HG03457 (cell line): Measurements from ENCODE around the gene BOC.

Source experiments
- ATAC-seq: cut with Tn5 transposase; IDR thresholded peaks from one replicate; pipeline ENCODE4 v1.9.1; 2021; ENCODE audit warnings: moderate number of reproducible peaks; ENCODE audit not compliant: unreplicated experiment

Gene BOC

DNA sequence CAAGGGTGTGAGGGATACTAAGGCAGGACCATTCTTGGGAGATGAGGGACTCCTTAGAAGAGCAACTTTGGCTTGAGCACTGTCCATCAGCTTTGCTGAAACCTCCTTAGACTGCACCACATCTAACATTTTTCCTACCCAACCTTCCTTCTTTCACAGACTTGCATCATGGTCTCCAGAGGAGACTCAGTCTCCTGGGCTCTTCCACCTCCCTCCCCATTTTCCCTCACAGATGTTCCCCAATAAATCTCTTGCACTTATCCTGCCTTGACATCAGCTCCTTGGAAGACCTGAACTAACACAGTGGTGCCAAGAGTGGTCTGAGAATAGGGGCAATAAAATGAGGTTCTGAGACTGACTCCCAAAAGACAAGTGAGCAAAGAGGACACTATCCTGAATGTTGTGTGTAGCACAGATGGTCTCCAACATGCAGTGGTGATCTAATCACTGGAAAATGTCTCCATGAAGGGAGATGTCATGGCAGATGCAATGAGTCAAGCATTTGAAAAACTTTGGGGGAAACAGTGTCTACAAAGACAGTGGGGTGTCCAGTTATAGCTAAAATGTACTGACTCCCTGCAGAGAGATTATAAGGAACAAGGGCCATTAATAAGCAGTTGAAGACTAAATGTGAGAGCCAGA is 26.0 kb upstream of the BOC start:
- ATAC-seq: no peak

DNA sequence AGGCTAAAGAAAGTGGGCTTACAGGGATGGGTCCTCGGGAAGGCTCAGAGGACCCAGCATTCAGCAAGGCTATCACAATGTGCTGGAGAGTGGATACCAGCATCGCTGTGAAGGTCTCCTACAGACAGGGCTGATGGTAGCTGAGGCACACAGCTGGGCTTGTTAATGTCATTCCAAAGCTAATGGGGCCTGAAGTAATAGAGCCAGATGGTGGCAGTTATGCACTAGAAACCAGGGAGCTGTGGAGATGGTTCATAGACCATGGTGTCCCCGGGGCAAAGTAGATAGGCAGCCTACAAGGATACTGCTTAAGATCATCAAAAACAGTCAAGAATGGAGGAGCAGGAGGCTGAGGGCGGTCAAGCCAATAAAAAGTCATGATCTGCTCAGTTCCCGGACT is 24.8 kb upstream of the BOC start:
- ATAC-seq: no peak

DNA sequence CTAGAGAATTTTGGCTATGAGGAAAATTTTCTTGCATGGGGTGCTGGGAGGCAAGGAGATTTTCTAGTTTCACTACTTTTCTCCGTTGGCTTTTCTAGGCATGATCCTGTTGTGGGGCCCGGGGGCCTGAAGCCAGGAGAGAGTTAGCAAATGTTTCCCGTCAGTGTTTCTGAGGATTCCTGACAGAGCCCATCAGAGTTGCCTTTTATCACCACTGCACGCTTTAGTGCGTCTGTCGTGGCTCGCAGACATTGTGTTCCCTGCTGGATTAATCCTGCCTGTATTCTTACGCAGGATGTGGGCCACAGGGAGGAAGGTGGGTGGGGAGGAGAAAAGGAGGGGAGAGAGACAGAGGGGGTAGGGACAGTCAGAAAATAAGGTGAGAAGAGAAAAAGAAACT is 18.1 kb upstream of the BOC start:
- ATAC-seq: no peak

DNA sequence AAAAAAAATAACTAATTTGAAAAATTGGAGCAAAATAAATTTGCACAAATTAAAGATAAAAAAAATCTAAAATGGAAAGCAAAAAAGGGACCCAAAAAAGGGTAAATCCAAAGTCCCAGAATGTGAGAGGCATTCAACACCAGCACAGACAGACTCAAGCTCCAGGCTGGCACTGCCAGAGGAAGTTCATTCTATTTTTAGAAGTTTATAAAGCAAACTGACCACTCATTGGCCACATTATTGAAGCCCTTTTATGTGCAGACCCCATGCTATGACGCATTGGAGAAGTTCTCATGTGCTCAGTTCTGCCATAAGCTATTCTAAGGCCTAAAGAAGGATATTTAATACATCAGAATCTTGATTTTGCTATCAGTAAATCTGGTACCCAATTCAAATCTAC is 17.6 kb upstream of the BOC start:
- ATAC-seq: no peak

DNA sequence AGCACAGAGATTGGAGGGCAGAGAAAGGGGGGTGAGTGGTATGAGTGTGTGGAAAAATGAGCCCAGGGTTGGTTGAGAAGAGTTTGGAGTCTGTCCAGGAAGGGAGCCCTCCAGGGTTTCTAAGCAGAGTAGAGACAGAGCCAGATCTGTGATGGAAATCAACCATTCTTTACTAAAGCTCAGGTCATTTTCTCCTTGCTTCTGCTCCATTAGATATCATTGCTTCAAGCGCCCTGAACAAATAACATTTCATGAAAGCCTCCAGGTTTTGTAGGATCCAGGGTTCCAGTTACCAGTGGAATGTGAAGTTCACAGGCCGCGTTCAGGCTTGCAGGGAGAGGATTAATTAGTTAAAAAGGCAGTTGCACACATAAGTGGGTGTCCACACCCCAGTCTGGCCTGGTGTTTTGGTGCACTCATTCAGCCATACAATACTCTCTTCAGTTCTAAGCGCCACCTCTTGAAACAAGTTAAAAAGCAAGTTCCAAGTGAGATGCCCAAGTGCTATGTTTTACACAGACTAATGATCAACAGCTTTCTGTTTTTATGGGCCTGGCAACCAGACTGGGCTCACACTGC is 16.4 kb upstream of the BOC start:
- ATAC-seq: no peak

DNA sequence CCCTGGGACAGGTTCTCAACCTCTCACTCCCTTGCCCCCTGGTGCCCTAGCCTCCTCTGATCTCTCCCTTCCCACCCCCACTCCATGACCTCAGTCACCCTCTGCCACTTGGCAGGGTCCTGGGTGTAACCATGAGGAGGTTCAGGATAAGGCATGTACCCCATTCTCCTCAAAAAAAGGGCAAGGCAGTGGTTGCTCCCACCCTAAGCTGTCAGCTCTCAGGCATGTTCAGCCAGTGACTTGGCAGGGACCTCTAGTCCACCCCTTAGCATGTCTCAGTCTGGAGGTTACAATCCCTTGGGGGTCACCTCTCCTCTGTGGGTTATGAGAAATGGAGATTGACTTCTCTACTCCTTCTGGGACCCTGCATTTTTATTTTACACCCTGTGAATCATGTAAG is 11.0 kb upstream of the BOC start:
- ATAC-seq: no peak

DNA sequence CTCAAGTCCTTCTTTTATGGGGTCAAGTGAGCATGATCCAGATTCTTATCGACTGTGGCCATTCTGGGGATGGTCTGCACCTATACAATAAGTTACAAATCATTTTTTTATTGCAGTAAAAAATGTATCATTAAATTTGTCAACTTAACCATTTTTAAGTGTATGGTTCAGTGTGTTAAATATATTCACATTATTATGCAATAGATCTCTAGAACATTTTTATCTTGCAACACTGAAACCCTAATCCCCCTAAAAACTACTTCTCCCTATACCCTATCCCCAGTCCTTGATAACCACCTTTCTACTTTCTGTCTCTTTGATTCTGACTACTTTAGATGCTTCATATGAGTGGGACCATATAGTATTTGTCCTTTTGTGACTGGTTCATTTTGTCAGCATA is 10.4 kb upstream of the BOC start:
- no peak for ATAC-seq

DNA sequence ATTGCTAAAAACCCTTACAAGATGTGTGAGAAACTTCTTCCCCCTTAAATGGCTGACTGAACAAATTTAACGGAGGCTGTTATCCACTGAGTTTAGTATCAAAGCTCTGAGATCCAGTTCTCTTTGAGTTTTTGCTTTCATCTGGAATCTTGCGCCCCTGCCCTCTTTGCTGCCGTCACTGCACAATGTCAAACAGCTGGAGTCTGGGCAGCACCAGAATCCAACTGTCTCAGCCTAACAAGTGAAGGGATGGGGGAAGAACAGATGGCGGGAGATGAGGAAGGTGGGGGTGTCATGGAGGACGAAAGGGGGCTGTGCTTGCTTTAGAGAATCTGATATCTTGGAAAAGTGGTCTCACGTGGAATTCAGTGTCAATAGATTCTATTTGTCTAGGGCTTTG is 7.0 kb upstream of the BOC start:
- no peak for ATAC-seq

DNA sequence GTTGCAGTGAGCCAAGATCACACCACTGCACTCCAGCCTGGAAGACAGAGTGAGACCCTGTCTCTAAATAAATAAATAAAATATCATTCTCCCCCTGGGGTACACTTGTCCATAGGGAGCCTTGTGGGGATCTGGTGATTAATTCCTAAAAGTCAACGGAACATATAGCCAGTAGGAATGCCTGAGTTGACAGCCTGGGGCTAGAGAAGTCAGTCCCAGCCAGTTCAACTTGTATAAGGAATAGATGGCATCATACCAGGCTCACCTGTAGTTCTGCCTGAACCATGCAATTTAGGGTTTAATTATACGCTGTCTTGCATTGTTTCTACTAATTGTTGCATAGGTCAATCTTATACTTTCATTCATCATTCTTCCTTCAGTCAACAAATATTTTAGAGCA is 5.9 kb upstream of the BOC start:
- no peak for ATAC-seq

DNA sequence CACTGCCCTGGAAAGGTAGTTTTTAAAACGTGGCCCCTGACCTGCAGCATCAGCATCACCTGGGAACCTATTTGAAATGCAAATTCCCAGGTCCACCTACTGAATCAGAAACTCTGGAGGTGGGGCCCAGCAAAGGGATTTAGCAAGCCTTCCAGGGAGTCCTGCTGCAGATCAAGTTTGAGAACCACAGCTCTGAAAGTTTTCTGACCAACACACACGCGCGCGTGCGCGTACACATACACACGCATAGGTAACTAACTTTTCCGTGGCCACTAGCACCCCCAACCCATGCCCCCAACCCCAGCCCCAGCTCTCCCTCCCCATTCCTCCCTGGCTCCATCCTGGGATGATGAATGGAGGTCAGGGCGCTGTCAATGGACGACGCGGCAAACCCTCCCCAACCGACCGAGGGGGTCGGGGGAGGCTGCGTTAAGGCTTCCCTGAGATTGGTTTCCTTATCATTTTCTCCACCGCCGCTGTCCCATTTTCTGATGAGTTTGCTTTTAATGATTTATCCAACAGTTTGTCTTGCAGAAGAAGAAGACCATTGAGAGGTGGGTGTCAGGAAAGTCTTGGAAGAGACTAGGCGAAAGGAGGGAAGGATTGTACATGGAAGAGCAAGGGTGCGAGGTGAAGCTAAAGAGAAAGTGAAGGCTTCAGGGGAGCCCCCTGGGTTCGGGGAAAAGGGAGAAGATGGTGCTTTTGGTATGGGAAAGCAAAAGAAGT is 590 bp upstream of the BOC start:
- no peak for ATAC-seq

DNA sequence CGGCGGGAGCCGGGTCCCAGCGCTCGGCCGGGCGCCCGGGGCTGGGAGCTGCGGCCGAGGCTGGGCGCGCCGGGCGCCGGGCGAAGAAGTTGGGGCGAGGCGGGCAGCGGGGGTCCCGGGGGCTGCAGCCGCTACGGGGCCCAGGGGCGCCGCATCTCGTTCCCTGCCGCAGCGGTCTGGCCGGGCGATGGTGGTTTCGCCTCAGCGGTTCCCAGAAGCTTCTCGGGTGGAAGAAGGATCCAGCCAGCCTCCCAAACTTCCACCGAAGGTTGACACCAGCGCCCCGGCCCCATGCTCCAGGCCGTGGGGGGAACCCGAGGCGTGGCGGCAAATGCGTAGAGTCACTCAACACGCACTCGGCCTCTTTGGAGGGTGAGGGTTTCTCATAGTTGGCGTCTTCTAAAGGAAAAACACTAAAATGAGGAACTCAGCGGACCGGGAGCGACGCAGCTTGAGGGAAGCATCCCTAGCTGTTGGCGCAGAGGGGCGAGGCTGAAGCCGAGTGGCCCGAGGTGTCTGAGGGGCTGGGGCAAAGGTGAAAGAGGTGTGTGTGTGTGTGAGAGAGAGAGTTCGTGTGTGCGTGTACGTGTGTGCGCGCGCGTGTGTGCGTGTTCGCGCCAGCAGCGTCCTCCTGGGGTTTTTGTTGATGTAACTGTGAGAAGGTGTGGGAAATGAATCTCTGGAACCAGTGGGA is 940 bp downstream of the BOC start:
- no peak for ATAC-seq

DNA sequence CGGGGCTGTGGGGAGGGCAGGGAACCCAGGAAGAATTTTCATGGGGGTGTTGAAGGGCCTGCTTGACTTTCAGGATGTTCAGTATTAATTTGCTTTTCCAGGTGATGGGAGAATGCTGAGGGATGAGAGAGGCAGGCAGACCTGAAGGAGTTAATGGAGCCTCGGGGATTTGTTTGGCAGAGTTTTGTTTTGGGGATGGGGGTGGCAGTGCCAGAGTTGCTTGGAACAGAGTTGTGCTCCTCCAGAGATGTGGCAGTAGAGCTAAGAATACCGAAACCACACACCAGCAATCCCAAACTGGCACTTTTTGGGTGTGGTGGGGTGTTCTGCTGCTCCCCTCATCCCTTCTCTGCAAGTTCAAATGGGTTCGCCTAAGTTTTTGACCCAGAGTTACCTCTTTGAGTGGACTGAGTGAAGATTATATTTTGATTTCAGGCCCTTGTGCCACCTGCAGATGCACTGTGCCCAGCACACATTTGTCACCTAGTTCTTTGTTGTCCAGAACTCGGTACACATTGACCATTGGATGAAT is 1.6 kb downstream of the BOC start:
- no peak for ATAC-seq

DNA sequence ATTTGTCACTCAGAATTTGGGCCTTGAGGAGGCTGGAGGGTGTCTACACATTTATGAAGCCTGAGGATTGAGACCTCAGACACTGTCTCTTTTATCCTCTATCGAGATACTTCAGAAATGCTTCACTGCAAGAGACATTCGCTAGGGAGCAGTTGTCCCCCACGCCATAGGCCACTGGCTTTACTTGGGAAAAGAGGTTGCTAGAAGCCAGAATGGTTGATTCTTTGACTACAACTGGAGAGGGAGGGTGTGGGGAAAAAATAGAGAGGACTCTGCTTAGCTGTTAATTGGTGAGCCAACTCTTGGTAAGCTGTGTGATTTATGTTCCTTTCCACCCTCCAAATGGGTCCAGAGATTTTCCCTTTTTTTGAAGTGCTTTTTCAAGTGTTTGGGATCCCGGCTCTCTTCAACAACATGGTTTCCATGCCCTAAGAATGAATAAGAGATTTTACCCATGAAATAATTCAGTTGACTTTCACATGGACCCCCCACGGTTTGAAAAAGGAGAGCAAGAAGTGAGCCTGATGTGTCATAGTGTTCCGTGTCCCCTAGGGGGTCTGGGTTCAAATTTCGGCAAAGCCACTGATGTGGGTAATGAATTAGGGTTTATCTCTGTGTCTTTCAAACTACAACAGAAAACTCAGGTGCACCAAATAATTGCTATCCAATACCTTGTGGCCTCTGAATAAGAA is 2.7 kb downstream of the BOC start:
- no peak for ATAC-seq

DNA sequence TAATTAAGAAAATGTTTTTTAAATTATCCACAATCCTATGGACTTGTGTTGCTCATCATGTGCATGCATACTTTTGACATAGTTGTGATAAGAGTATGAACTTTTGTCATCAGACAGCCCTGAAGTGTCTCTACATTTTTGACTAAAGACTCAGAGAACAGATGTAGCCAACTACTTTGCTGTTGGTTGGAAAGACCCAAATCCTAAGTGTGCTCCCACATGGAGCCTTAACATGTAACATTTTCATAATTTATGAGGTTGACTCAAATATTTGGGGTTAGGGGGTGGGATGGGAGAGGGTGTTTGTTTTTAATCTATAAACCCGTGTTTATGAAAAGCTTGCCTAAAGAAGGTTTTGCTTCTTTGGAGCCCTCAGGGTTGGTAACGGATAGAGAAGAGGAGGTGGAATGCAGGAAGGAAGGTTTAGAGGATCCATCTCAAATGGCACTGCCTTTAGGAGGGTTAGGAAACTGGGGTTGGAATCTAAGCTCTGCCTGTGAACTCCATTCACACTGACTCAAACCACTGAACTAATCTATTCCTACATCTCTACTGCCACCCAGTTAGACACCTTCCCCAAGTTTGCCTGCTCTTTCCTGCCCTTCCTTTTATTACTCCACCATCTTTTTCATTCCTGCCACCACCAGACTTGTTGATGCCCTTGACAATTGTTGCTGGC is 3.7 kb downstream of the BOC start:
- no peak for ATAC-seq

DNA sequence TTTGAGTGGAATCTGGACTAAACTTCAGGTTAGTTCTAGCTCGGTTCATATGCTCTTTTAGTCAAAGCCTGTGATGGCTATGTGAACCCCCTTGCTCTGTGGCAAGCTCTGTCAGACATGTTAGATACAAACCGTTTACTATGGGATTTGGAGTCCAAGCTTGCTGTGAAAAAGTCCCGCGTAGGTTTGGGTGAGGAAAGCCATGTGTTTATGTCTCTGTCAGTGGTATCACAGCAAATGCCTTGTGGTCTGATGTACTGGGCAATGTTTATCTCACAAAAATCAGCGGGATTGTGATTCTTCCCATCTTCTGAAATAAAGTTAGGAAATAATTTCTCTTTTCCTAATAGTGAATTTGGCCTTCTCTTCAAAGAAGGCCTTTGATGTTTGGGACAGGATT is 5.0 kb downstream of the BOC start:
- no peak for ATAC-seq

DNA sequence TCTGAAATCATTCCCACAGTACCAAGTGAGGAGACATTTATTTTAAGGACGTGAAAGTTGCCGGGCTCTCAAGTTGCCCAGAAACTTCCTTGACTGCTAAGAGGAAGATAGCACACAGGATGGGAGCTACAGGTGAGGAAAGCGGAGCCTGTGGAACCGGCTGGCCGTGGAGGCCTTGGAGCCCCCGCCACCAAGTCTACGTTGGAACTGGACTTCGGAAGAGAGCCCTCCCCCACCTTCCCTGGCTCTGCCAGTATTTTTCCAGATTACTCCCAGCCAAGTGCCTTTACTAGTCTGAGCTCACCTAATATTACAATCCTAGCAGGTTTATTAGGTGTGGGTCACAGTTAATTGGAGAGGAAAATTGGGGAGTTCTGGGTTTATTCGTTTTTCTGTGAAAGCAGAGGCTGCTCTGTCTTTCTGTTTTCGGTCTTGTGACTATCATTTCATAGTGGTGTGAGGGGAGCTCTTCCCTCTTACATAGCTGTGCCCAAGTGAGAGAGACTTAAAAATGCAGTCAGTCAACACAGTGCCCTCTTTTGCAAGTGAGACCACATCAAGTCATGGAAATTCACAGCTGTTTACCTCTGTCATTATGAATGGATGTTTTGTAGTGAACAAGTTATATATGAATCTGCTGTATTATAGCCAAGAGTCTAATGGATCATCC is 6.8 kb downstream of the BOC start:
- ATAC-seq: no peak

DNA sequence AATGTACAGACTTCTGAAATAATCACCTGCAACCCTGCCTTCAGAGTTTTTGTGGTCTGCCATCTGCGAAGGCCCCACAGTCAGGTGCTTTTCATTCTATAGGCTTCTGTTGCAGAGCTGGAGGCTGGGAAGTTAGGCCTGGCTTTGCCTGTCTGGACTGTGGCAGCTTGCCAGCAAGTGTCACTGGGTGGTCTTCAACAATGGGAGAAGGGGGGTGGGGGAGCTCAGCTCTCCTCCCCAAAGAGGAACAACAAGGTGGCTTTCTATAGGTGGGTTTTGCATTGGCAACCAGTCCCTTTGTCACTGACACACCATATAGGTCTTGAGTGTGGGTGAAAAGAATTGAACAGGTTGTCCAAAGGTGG is 7.3 kb downstream of the BOC start:
- ATAC-seq: no peak

DNA sequence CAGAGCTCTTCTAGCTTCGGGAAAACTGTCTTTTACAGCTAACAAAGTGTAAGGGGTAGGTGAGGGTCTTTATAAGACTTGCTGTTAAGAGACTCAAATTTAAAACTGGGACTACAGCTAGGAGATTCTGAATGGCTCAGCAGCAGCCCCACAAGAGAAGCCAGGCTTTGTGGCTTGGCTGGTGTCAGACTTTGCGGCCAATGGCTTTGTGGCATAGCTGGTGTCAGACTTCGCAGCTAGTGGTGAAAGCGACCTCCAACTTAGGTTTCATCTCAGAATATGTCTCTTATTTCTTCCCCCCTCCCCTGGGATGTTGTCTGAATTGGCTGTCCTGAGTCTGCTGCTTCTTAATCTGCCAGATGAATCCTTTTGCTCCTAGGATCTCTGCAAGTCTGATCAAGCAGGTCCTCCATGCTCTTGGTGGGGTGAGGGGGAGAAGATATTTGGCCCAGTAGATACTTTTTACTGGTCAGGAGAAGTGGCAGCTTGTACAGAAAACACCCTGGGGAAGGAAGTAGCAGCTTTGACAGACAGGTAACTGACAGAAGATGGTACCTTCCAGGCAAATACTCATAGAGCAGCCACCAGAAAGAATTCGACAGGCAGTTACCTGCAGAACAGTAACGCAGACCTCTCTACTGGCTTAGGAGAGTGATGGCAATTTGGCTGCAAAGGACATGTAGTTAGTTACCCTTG is 8.4 kb downstream of the BOC start:
- ATAC-seq: no peak

DNA sequence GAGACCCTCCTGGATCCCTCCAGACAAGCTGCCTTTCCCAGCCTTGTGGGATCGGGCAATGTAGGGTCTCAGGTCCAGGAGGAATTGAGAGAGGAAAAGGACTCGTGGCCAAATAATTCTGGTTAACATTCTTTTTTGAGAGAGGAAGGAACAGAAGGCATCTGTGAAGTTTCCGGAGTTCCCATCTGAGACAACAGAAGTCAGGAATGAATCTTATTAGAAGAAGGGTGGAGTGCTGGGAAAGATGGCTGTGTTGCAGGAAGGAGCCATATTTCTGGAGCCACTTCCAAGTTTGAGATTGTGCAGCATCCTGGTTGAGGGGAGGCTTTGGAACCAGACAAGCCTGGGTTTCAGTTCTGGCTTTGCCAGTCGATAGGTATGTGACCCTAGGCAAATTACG is 9.4 kb downstream of the BOC start:
- ATAC-seq: no peak
